GM18507 (cell line): ENCODE measurements around the gene TAX1BP3.
"Not testable (repeated sequence)": the region's sequence is repeated elsewhere in the genome, so short reads cannot be mapped to it uniquely, and the experiment has no call there.

ENCODE experiments used
- DNase-seq: peaks from one replicate; pipeline ENCODE4 v3.0.0; 2011; ENCODE audit warnings: low read depth; ENCODE audit not compliant: insufficient read length; ENCODE audit errors: extremely low spot score
- FAIRE-seq: peaks from 2 replicates; lab custom pipeline; 2011; peaks lifted over from hg19 to GRCh38; lab: Jason Lieb, UNC

The TAX1BP3 gene, protein sequence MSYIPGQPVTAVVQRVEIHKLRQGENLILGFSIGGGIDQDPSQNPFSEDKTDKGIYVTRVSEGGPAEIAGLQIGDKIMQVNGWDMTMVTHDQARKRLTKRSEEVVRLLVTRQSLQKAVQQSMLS

DNA sequence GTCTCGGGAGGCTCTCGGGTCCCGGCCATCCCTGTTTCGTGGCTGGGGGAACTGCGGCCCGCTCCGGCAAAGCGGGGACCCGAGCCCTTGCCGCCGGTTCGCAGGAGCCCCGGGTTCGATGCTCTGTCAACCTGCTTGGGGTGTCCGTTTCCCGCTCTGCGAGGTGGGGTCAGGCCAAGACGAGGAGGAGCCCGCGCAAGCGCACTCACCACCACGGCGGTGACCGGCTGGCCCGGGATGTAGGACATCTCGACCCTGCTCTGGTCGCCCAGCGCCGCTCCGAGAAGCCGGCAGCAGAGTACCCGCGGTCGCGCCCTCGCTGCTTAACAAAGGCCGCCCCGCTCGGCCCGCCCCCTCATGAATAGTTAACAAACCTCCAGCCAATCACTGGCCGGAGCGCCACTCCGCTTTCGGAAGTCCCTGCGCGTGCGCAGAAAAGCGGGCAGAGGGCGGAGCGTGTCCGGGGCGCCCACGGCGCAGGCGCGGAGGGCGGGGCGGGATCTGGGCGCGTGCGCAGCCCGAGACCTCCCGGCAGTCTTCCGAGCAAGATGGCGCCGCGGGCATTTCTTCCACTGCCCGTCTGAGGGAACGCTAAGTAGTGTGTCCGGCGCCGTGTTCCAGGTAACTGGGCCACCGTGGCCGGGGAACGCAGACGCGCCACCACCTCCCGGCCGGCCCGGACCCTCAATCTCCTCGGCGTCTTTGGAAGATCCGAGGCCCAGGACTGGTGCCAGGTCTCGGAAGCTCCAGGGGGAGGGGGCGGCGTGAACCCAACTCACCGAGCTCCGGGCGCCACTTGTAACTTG, at the start of gene TAX1BP3, which contains the start of gene EMC6:
TAX1BP3 (minus strand) TSS at position 300 of the 806 bp plus-strand sequence; CDS start at position 248, 52 bp downstream.
EMC6 (plus strand) TSS at position 534 of the 806 bp plus-strand sequence. CDS start 335 bp downstream, outside the sequence.
- peak; percentile 99 for FAIRE-seq
- peak; percentile 99 for DNase-seq

DNA sequence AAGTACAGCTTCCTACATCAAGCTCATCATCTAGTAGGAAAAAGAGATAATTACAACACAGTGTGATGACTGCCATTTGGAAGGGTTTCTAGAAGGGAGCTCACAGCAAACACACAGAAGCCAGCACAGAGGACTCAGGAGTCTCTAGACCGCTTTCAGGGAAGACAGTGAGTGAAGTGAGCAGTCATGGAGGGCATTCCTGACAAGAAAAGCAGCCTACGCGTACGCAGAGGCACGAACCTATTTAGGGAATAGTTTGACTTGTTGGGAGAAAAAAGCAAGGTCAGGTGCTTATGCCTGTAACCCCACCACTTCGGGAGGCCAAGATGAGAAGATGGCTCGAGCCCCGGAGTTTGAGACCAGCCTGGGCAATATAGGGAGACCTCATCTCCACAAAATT, 46.9 kb upstream of the TAX1BP3 start:
- DNase-seq (no peak), FAIRE-seq (no peak)

GRCh38 chr17:3712811-3713463, 44.6 kb upstream of the TAX1BP3 start:
- FAIRE-seq (peak; percentile 80), DNase-seq (no peak)

- DNase-seq (peak; percentile 72), FAIRE-seq (peak; percentile 100)
Observed at GRCh38 chr17:3710951-3711383, 42.6 kb upstream of the TAX1BP3 start.

DNA sequence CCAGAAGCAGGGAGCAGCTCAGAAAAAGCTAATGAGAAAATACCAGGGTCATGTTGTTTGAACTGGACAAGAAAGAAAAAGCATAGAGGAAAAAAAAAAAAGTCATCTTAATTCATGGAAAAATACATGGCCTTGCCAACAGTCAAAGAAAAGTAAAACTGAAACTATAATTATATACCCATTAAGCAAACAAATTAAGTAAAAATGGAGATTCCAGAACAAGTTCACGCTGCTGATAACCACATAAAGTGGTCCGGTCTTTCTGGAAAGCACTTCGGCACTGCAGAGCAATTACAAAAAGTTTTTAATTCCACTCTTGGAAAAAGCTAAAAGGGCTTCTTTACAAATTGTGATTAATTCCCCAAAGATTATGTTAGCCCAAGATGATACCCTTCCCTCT, 40.0 kb upstream of the TAX1BP3 start:
- no peak for FAIRE-seq
- DNase-seq = no peak

GRCh38 chr17:3705718-3705984, 37.3 kb upstream of the TAX1BP3 start:
- FAIRE-seq, DNase-seq: not testable (repeated sequence)

GRCh38 chr17:3704931-3705717, 36.7 kb upstream of the TAX1BP3 start:
- no peak for DNase-seq
- FAIRE-seq = no peak

- FAIRE-seq, DNase-seq: not testable (repeated sequence)
Observed at GRCh38 chr17:3702041-3702539, 33.7 kb upstream of the TAX1BP3 start.

- FAIRE-seq = no peak
Observed at GRCh38 chr17:3699951-3700350, 31.6 kb upstream of the TAX1BP3 start.

GRCh38 chr17:3698139-3698538, 29.8 kb upstream of the TAX1BP3 start:
- FAIRE-seq = no peak

More at GRCh38 chr17:3699951-3700350, 31.6 kb upstream of the TAX1BP3 start:
- DNase-seq = no peak

DNA sequence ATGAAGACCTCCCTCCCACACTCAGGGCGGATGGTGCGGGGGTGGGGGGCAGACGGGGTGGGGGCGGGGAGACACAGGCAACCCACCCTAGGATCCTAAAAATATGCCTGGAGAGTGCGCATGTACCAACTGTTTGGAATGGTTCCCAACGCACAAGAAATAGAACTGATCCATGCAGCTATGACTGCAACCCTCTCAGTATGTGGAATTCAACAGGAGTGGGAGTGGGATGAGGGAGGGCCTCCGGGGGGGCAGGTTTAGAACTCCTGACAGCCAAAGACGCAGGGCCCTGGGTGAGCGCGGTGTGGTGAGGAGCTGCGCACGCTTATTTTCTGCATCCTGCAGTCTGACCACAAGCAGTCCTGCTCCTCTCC, 28.7 kb upstream of the TAX1BP3 start:
- no peak for FAIRE-seq

More at GRCh38 chr17:3698139-3698538, 29.8 kb upstream of the TAX1BP3 start:
- DNase-seq = no peak

GRCh38 chr17:3695723-3696411, 27.5 kb upstream of the TAX1BP3 start, which contains the start of gene P2RX5:
Gene P2RX5, minus strand, starts transcription at chr17:3696155. Its CDS starts 150 bp downstream, at chr17:3696005.
- FAIRE-seq = peak; percentile 80
- DNase-seq = peak; percentile 33

More for the DNA sequence above, 28.7 kb upstream of the TAX1BP3 start:
- no peak for DNase-seq

GRCh38 chr17:3695129-3695722, 26.8 kb upstream of the TAX1BP3 start:
- DNase-seq (no peak), FAIRE-seq (peak; percentile 9)

DNA sequence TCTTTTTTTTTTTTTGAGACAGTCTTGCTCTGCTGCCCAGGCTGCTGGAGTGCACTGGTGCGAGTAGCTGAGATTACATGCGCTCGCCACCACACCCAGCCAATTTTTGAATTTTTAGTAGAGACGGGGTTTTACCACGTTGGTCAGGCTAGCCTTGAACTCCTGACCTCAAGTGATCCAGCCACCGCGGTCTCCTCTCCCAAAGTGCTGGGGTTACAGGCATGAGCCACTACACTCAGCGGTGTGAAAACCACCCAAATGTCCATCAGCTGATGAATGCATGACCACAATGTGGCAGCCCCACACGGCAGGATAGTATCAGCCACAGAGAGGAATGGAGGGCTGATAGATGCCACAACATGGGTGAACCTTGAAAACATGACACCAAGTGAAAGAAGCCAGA, 25.5 kb upstream of the TAX1BP3 start:
- peak; percentile 33 for DNase-seq
- peak; percentile 99 for FAIRE-seq

DNA sequence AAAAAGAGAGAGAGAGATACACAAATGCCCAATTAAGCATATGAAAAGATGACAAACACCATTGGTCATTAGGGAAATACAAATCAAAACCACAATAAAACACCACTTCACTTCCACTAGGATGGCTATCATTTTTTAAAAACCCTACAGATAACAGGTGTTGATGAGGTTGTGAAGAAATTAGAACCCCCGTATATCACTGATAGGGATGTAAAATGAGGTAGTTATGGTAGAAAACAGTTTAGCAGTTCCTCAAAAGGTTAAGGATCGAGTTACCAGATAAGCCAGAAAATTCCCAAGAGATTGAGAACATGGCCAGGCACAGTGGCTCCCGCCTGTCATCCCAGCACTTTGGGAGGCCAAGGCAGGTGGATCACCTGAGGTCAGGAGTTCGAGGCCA, 24.8 kb upstream of the TAX1BP3 start:
- DNase-seq (no peak), FAIRE-seq (no peak)

DNA sequence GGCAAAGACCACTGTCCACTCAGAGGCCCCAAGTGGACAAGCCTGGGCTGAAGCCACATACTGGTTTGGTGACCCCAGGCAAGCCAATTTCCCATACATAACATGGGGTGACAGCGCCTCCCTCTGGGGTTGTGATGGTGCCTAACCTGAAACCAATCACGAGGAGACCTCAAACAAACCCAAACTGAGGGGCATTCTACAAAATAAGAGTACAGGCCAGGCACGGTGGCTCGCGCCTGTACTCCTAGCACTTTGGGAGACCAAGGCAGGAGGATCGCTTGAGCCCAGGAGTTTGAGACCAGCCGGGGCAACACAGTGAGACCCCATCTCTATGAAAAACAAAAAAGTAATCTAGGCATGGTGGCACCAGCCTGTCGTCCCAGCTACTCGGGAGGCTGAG, 24.0 kb upstream of the TAX1BP3 start:
- no peak for FAIRE-seq
- no peak for DNase-seq

DNA sequence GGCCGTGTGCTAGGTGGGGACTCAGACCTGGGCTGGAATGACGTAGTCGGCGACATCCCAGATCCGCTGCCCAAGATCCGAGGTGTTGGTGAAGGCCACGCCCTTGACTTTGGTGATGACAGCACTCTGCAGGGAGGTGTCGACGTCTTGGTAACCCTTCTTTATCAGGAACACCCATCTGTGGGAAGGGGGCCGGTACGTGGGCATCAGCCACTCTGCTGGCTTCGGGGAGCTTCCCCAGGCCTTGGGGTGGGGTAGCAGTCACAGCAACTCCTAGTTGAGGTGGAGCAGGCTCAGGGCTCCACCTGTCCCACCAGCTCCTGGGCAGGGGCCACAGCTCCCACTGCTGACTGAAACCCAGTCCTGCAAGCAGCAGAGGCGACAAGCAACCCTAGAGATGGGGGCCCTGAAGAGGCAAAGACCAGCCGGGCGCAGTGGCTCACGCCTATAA, 23.3 kb upstream of the TAX1BP3 start:
- no peak for DNase-seq
- FAIRE-seq = no peak

DNA sequence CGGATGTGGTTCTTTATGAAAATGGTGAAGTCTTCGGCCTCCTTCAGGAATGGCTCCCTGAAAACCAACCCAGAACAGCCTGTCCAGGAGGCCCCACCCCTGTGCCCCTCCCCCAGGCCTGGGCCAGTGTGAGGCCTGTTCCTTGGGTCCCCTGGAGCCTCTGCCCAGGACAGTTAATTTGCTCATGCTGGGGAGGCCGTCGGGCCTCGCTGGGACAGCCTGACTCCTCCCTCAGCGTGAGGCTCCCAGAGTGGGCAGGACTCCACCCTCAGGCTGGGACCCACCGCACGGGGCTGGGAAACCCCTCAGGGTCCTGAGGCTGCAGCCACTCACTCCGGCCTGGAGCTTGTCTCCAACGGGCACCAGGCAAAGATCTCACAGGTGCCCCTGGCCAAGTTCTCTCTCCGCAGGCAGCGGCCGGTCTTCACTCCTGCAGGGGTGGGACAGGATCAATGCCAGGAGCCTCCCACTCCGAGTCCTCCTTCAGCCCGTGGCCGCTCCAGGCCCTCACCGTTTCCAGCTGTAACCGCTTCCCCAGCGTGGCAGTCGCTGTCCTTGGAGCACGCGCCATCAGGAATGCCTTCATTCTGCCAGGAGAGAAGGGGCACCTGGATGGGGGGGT, 21.8 kb upstream of the TAX1BP3 start:
- no peak for DNase-seq
- no peak for FAIRE-seq
